ENCODE results near the gene ASIC2.

ASIC2 gene

GRCh38 chr17:33125552-33125950 is 167.5 kb downstream of the ASIC2 start:
- TF ChIP-seq GATA3 (IDR thresholded peaks at IDR 0.05; ENCODE audit: low read depth, low read length): no peak
- no peak for TF ChIP-seq GATA2 (IDR thresholded peaks at IDR 0.05; ENCODE audit: low read depth, low read length)

GRCh38 chr17:33124871-33125551 is 168.1 kb downstream of the ASIC2 start:
- TF ChIP-seq GATA2 (IDR thresholded peaks at IDR 0.05; ENCODE audit: low read depth, low read length): no peak
- no peak for TF ChIP-seq GATA3 (IDR thresholded peaks at IDR 0.05; ENCODE audit: low read depth, low read length)

GRCh38 chr17:33124185-33124584 is 168.9 kb downstream of the ASIC2 start:
- TF ChIP-seq GATA2 (IDR thresholded peaks at IDR 0.05; ENCODE audit: low read depth, low read length) (peak; percentile 83), GATA3 (IDR thresholded peaks at IDR 0.05; ENCODE audit: low read depth, low read length) (peak; percentile 71)

GRCh38 chr17:33121756-33122155 is 171.3 kb downstream of the ASIC2 start:
- TF ChIP-seq GATA2 (IDR thresholded peaks at IDR 0.05; ENCODE audit: low read depth, low read length) (no peak), GATA3 (IDR thresholded peaks at IDR 0.05; ENCODE audit: low read depth, low read length) (no peak)

- TF ChIP-seq GATA3 (IDR thresholded peaks at IDR 0.05; ENCODE audit: low read depth, low read length): no peak
- TF ChIP-seq GATA2 (IDR thresholded peaks at IDR 0.05; ENCODE audit: low read depth, low read length): no peak
Observed at GRCh38 chr17:33121272-33121671, 171.8 kb downstream of the ASIC2 start.

GRCh38 chr17:33120103-33120502 is 173.0 kb downstream of the ASIC2 start:
- TF ChIP-seq GATA3 (IDR thresholded peaks at IDR 0.05; ENCODE audit: low read depth, low read length) (no peak), GATA2 (IDR thresholded peaks at IDR 0.05; ENCODE audit: low read depth, low read length) (no peak)

- TF ChIP-seq GATA3 (IDR thresholded peaks at IDR 0.05; ENCODE audit: low read depth, low read length): no peak
Observed at GRCh38 chr17:33118391-33119075, 174.6 kb downstream of the ASIC2 start.

GRCh38 chr17:33116021-33116551 is 177.0 kb downstream of the ASIC2 start:
- TF ChIP-seq GATA2 (IDR thresholded peaks at IDR 0.05; ENCODE audit: low read depth, low read length) (0 out of 2 replicates have a peak, but pooled peaks have one; percentile 34), GATA3 (IDR thresholded peaks at IDR 0.05; ENCODE audit: low read depth, low read length) (no peak)

- no peak for TF ChIP-seq GATA3 (IDR thresholded peaks at IDR 0.05; ENCODE audit: low read depth, low read length)
- TF ChIP-seq GATA2 (IDR thresholded peaks at IDR 0.05; ENCODE audit: low read depth, low read length): no peak
Observed at GRCh38 chr17:33115366-33115765, 177.7 kb downstream of the ASIC2 start.

- no peak for TF ChIP-seq GATA2 (IDR thresholded peaks at IDR 0.05; ENCODE audit: low read depth, low read length)
- no peak for TF ChIP-seq GATA3 (IDR thresholded peaks at IDR 0.05; ENCODE audit: low read depth, low read length)
Observed at GRCh38 chr17:33113991-33114370, 179.1 kb downstream of the ASIC2 start.

- TF ChIP-seq GATA2 (IDR thresholded peaks at IDR 0.05; ENCODE audit: low read depth, low read length) (no peak; the same call in 1 of the 2 replicates), GATA3 (IDR thresholded peaks at IDR 0.05; ENCODE audit: low read depth, low read length) (no peak)
Observed at GRCh38 chr17:33113276-33113990, 179.7 kb downstream of the ASIC2 start.

- TF ChIP-seq GATA2 (IDR thresholded peaks at IDR 0.05; ENCODE audit: low read depth, low read length) (no peak), GATA3 (IDR thresholded peaks at IDR 0.05; ENCODE audit: low read depth, low read length) (no peak)
Observed at GRCh38 chr17:33112763-33113162, 180.3 kb downstream of the ASIC2 start.

GRCh38 chr17:33109336-33110072 is 183.6 kb downstream of the ASIC2 start:
- TF ChIP-seq GATA2 (IDR thresholded peaks at IDR 0.05; ENCODE audit: low read depth, low read length) (no peak), GATA3 (IDR thresholded peaks at IDR 0.05; ENCODE audit: low read depth, low read length) (no peak)

Data from SH-SY5Y (cell line).